Ishikawa (cell line): ENCODE results near the gene CAMTA1.

Experiments used
- CEBPB ChIP-seq: IDR thresholded peaks from 2 replicates; pipeline ENCODE4 v1.6.1; 2012
- YY1 ChIP-seq: IDR thresholded peaks from 2 replicates; pipeline ENCODE4 v1.6.1; 2012; ENCODE audit warnings: low read depth

DNA sequence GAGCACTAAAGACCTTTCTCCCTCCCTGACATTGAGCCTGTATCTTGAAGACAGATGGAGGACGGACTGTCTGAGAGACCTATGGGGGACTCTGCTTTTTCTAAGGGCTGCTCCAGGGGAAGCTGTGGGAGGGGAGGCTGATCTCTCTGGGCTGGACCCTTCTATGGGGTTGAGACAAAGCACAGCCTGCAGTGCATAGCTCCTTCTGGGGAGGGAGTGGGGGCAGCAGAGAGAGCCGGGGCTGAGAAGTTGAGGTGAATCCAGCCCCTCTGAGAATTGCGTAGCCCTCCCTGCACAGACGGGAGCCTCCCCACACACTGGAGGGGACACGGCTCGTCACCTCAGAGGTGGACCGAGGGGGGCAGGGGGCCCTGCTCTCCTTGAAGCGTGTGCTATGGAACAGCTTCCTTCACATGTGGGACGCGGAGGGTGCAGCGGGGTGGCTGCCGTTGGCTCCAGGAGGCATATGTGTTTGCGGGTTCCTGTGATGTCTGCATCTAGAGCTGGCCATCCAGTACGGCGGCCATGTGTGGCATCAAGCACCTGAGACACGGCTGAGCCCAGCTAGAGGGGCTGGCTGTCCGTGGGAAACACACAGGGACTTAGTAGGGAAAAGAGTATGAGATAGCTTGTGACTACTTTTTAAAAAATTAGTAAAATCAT, 299.1 kb downstream of the CAMTA1 start:
- no peak for TF ChIP-seq CEBPB
- TF ChIP-seq YY1: no peak
